Hematopoietic multipotent progenitor cell treated with erythropoietin and hydrocortisone succinate and interleukin-3 and kit ligand, for 17 days (in vitro differentiated cells): ENCODE results near the gene NSD1.
"Not testable (repeated sequence)": the region's sequence is repeated elsewhere in the genome, so short reads cannot be mapped to it uniquely, and the experiment has no call there.

Experiments used
- DNase-seq: peaks from one replicate; pipeline ENCODE4 v3.0.0-alpha.2; 2015; ENCODE audit warnings: low spot score

Gene NSD1

DNA sequence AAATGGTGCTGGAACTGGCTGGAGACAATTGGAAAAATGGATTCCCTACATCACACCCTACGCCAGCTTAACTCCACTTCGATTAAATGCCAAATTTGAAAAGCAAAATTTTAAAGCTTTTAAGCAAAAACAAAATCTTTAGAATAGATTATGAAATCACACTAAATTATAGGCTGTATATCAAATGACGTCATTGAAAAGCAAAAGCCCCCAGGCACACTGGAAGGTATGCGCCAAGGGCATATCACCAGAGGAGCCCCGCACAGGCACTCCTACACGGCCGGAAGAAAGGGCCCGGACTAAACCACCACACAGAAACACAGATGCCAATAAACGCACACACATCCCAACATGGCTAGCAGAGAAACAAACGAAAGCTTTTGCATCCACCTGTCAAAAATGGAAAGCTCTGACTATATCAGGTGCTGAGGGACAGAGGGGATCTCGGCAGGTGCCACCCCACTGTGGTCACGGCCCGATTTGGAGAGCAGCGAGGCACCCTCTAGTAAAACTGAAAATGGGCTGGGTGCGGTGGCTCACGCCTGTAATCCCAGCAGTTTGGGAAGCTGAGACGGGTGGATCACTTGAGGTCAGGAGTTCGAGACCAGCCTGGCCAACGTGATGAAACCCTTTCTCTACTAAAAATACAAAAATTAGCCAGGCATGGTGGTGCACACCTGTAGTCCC lies 195.1 kb downstream of the NSD1 start:
- DNase-seq = no peak

DNA sequence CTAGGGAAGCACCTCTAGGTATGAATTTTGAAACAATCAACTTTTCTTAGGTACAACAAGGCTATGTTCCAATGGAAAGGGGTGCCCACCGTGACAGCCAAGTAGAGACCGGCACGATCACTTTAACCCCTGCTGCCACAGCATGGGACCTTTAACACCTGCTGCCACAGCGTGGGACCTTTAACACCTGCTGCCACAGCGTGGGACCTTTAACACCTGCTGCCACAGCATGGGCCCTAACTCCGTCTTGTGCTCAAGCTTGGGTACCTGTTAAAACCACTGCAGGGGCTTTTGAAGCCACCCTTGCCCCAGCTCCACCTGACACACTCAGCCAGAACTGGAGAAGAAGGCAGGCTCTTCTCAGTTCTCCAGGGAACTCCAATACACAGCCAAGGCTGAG lies 196.3 kb downstream of the NSD1 start:
- no peak for DNase-seq

DNA sequence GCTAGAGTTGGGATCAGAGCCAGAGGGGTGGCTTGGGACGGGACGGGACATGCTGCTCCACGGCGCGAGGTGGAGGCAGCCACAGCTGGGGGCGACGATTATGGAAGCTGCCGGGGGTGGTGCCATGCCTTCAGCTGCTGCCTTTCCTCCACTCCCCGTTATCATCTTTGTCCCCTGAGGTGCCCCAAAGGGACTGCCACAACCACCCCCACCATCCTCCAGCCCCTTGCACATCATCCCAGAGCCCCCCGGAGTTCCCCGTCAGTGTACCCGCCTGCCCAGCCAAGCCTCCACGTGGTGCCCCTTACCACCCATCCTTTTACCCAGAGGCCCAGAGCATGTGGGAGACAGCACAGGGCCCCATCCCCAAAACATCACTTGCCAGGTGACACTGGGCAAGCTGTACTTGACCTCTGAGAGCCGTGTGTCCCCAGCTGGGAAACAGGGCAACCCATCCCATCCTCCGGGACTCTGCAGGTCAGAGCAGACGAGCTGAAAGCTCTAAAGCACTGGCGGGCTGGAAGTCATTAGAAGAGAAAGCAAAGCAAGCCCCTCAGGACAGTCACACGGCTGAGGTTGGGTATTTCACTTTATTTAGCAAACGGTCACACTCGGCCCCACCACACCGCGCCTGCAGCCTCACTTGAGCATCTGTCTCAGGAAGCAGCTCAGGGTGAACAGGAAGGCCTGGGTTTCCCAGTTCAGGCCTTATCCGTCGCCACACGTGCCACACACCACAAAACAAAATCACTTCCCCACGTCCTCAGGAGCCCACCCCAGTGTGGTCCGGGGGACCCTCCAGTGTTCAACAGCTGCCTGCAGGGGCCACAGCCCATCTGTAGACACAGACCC lies 197.6 kb downstream of the NSD1 start:
- no peak for DNase-seq

GRCh38 chr5:177332031-177332895 lies 198.7 kb downstream of the NSD1 start:
- DNase-seq = no peak

GRCh38 chr5:177332896-177333260 lies 199.3 kb downstream of the NSD1 start:
- no peak for DNase-seq

GRCh38 chr5:177333420-177334154 lies 200.0 kb downstream of the NSD1 start:
- DNase-seq = no peak

DNA sequence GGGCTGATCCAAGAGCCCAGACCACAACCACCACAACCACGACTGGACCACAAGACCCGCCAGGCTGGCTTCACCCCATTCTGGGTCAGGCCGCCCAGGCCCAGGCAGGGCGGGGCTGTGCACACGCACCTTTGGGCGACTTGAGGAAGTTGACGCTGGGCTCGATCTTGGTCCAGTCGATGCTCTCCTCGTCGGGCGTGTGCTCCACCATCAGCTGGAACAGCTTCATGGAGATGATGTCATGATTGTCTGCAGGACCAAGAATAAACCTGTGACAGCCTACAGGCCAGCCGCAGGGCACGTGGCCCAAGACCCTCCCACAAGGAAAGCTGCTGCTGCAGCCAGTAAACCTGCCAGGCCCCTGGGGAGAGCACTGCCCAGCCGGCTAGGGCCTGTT lies 200.6 kb downstream of the NSD1 start:
- no peak for DNase-seq

DNA sequence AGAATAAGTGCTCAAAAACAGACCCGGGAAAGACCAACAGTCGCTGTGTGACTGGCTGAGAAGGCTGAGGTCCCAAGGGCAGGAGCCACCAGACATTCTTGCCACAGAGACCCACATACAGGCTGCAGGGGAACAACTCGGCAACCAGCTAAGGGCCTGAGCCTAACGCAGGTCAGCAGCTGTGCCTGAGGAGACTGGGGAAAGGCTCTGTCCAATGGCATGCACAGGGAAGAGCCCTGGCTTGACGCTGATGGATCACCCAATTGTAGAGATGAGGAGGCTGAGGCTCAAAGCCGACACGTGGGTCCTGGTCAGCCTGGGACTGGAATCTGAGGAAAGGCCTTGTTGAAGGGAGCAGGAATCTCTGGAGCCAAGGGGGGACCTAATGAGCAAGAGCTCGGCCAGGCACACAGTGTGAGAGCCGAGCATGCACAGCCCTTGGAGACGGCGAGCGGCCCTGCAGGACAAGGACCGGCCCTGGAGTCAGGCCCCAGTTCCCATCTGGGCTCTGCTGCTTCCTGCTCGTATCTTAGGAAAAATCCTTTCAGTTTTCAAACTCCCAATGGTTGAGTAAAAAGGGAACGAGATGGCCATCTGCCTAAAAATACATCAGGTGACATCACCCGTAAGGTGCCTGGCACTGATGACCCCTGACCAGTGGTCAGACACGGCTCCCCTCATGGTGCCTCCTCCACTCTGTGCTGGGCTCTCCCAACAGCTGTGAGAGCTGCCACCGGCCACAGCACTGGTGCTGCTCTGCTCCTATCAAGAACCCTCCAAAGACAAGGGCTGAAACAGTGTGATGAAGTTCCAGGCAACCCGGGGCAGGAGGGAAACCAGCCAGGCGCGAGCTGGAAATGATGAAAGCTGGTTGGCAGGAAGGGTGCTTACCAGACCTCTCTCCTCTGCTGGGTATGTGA lies 201.5 kb downstream of the NSD1 start:
- DNase-seq = no peak

GRCh38 chr5:177335701-177336065 lies 202.1 kb downstream of the NSD1 start:
- DNase-seq = no peak

DNA sequence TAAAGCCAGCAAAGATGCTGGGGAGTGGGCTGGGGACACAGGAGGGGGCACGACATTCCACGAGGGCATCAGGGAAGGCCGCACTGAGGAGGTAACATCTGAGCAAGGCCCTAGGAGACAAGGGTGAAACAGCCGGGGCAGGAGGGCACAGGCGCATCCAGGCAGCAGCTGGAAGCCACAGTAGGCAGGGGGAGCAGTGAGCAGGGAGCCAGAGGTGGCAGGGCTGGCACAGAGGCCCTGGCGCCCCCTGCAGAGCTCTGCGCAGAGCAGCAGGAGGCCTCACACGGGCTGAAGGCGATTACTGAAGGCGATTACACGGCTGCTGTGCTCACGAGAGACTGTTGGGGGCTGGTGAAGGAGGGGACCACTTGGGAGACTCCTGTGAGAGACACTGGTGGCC lies 202.5 kb downstream of the NSD1 start:
- DNase-seq = peak; percentile 55

- no peak for DNase-seq
Measured at GRCh38 chr5:177336603-177337494, 203.3 kb downstream of the NSD1 start.

DNA sequence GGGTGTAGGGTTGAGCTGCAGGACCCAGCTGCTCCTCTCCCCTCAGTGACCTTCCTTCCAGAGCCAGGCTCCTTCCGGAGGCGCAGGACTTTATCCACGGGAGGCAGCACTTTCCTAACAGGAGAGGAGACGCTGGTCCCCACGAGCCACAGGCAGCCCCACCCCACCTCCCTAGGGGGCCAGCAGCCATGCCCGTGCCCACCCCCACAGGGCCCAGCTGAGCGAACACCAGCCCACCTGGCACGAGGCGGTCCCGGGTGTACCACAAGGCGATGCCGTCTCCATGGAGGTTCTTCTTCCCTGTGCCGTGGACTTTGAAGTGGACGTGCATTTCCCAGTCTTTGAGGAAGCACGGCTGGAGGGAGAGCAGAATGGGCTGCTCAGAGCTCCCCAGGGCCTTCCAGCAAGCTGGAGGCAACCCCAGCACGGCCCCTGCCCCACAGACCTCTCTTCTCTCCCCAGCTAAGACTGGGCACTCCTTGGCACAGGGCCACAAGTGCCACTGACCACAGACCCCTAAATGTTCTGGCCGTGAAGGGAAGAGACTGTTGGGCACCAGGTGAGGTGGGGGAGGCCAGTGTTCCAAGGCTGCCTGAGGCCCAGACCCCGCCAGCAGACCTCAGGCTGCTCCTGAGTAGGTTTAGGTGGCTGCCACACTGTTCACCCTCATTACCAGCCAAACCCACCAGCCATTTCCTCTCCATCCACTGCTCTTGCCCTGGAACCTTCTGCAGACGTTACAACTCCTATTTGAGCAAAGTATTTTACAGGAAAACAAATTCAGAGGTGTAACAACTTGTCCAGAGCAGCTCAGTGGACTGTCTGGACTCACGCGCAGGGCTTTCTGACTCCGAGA lies 204.9 kb downstream of the NSD1 start:
- DNase-seq = no peak

GRCh38 chr5:177339107-177339638 lies 205.6 kb downstream of the NSD1 start:
- DNase-seq = no peak

DNA sequence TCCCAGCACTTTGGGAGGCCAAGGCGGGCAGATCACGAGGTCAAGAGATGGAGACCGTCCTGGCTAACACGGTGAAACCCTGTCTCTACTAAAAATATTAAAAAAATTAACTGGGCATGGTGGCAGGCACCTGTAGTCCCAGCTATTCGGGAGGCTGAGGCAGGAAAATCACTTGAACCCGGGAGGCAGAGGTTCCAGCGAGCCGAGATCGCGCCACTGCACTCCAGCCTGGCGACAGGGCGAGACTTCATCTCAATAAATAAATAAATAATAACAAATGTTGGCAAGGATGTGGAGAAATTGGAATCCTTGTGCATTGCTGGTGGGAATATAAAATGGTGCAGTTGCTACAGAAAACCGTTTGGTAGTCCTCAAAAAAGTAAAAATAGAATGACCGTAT lies 209.4 kb downstream of the NSD1 start:
- DNase-seq = not testable (repeated sequence)

DNA sequence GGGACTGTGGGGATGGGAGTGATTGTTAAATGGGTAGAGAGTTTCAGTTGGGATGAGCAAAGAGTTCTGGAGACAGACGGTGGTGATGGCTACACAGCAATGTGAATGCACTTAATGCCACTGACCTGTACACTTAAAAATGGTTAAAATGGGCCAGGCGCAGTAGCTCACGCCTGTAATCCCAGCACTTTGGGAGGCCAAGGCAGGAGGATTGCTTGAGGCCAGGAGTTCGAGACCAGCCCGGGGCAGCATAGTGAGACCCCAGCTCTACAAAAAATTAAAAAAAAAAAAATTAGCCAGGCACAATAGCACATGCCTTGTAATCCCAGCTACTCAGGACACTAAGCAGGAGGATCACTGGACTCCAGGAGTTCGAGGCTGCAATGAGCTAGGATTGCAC lies 210.2 kb downstream of the NSD1 start:
- no peak for DNase-seq

- no peak for DNase-seq
Measured at GRCh38 chr5:177344891-177345290, 211.3 kb downstream of the NSD1 start.

- no peak for DNase-seq
Measured at GRCh38 chr5:177346820-177347219, 213.2 kb downstream of the NSD1 start.

DNA sequence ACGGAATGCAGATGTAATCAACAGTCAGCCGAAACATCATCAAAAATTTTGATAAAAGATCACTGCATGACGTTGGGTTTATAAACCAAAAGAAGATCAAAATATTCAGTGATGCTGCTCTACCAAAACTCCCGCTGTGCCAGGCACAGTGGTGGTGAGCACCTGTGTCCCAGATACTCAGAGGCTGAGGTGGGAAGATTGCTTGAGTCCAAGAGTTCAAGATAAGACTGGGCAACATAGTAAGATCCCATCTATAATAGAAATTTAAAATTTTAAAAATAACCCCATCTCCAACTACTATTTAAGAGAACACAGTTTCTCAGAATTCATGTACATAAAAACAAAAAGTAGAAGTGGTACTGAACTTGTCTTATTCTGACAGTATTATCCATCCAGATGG lies 214.1 kb downstream of the NSD1 start:
- no peak for DNase-seq

- no peak for DNase-seq
Measured at GRCh38 chr5:177349362-177349647, 215.7 kb downstream of the NSD1 start.
